Measurements from ENCODE around the gene C1QTNF12.

GRCh38 chr1:1287288-1288110, 41.0 kb upstream of the C1QTNF12 start:
- TF ChIP-seq CTCF (IDR thresholded peaks at IDR 0.05), result no peak
- no peak for TF ChIP-seq POLR2A (IDR thresholded peaks at IDR 0.05)
